Heart right ventricle (tissue), 16 donors: ENCODE results near the gene ALDH1L1. TPM values are rescaled to one million over a fixed set of nuclear protein-coding genes. Genes with fewer than 3 reads are reported as not detected.

Source experiments
- ATAC-seq, 8 donors: fragments of 200-7000 bp; cut with Tn5 transposase; one replicate each; pipeline ENCODE4 v1.9.1; 2020; ENCODE audit warnings: mild to moderate bottlenecking in 8 of 8, moderate library complexity in 8 of 8, moderate number of reproducible peaks in 1 of 8
- DNase-seq, 2 donors: peaks; one replicate each; pipeline ENCODE4 v3.0.0-alpha.2; 2020
- H3K27ac ChIP-seq, 10 donors: fragments of 200-600 bp; sonication (generic) in 2 of 10; one replicate each; pipeline versions ENCODE4 v1.5.0 to v1.8.0; 2020 to 2022; ENCODE audit warnings: mild to moderate bottlenecking in 3 of 10
- H3K27me3 ChIP-seq, 7 donors: fragments of 200-600 bp; one replicate each; pipeline ENCODE4 v1.8.0; 2021 to 2022; ENCODE audit warnings: mild to moderate bottlenecking in 2 of 7
- H3K36me3 ChIP-seq, 9 donors: fragments of 200-600 bp; sonication (generic) in 1 of 9; one replicate each; pipeline versions ENCODE4 v1.5.0 to v1.8.0; 2020 to 2022; ENCODE audit warnings: mild to moderate bottlenecking in 2 of 9
- H3K4me1 ChIP-seq, 9 donors: fragments of 200-600 bp; sonication (generic) in 1 of 9; one replicate each; pipeline versions ENCODE4 v1.5.0 to v1.8.0; 2020 to 2022; ENCODE audit warnings: mild to moderate bottlenecking in 4 of 9
- H3K4me3 ChIP-seq, 10 donors: fragments of 200-600 bp; sonication (generic) in 2 of 10; one replicate each; pipeline versions ENCODE4 v1.5.0 to v1.8.0; 2020 to 2022; ENCODE audit warnings: mild to moderate bottlenecking in 7 of 10, moderate library complexity in 2 of 10
- H3K9me3 ChIP-seq, 11 donors: fragments of 200-600 bp in 10 of 11; sonication (generic) in 2 of 11; one replicate each; pipeline versions ENCODE4 v1.5.0 to v1.8.0; 2013 to 2022; ENCODE audit warnings: mild to moderate bottlenecking in 2 of 11, control low read depth in 1 of 11, moderate library complexity in 1 of 11
- CTCF ChIP-seq, 9 donors: fragments of 200-600 bp; sonication (generic) in 2 of 9; IDR thresholded peaks; one replicate each; pipeline versions ENCODE4 v1.5.0 to v1.8.0; 2021 to 2022; ENCODE audit warnings: antibody characterized with exemption in 9 of 9, mild to moderate bottlenecking in 5 of 9, moderate library complexity in 1 of 9
- WGBS, 2 donors: extraction: QIAGEN DNeasy Blood & Tissue Kit; methylation state at CpG; one replicate each; pipeline ENCODE4 v1.1.7; 2013; ENCODE audit warnings: inconsistent platforms in 1 of 2; 5-methylcytosine and 5-hydroxymethylcytosine counted together
- intact Hi-C, 10 donors: fragments of 100-400 bp; cut with DNase I; formaldehyde crosslinking; loops; one replicate each; pipeline versions ENCODE4 v1.11.1 to v1.14.2; 2022
- polyA plus RNA-seq, 2 donors: library from polyadenylated mRNA; stranded (reverse); fragments of 200-250 nt; gene quantifications; one replicate each; pipeline ENCODE4 v1.2.3, GENCODE V29; 2013
- total RNA-seq, 10 donors: library from RNA; stranded (reverse); fragmentation: NEBNext Ultra II Directional in 3 of 10; extraction: Animal tissue kit (Norgen Biotek cat#: 25700) in 3 of 10; gene quantifications; one replicate each; pipeline versions ENCODE4 v1.2.1 to v1.2.4, GENCODE V29; 2021 to 2023
- donor health status: Arrhythmogenic right ventricular cardiomyopathy.
- donor health status: ischemic (EF 13 %, LVEDD 7.1; RV severe dilation, severe dysfunction).
- donor health status: healthy with polysubstance abuse.
- donor health status: DM: no; HTN: yes; CAD: no.
- donor health status: DM: no; HTN: no; CAD: no.
- donor health status: ischemic (EF 25% LVEDD 6.9; RV normal size, moderate dysfunction).
- donor health status: ischemic (EF 25% LVEDD 5.7; RV mildly dilated, moderate dysfunction).
- donor health status: healthy.
- donor health status: DM: yes; HTN: yes; CAD: no.
- donor health status: Ischemic cardiomyopathy.
- donor health status: ischemic (EF 35%, LVEDD 5.7; RV mildly dilated, moderate dysfunction).
- donor health status: nonischemic (EF 11% LVEDD 7.7; RV severe dilation, severe dysfunction).
- donor health status: DM: yes; HTN: yes; CAD: no.
- donor health status: PGD.
- donor health status: ischemic (EF 29% LVEDD 5.4; RV normal size, mild dysfunction).
- donor health status: nonischemic (EF 23%, LVEDD 6.1; RV moderate dilation, normal function).

The ALDH1L1 gene
- total and polyA plus RNA-seq, 12 donors, result 14.9 to 45.9 (median 31.7) TPM

- no peaks in the 10 kb centered on the region for H3K9me3 ChIP-seq
- DNase-seq (peak in 1 of 2 donors; percentile 2), ATAC-seq (no peak)
- TF ChIP-seq CTCF (IDR thresholded peaks at IDR 0.05), result no peak
- H3K4me3 ChIP-seq, result no peak overlapping the region
- intact Hi-C loops, result loop anchor here (1.0 to 10.0 kb wide), 9 partner anchors 54 to 259 kb away; partner anchors contain the start of gene CFAP100 (in 3 of the 10)
- H3K36me3 ChIP-seq, result no peaks in the 10 kb centered on the region
- H3K27ac ChIP-seq, result no peak overlapping the region
- H3K27me3 ChIP-seq, result peaks cover 0 to 4% (median 0%) of the 10 kb centered on the region in 7 donors
- WGBS, 2 donors, result 64 to 66% methylated on average over 6 of the region's 6 CpGs
- H3K4me1 ChIP-seq, result peaks cover 0 to 14% (median 0%) of the 10 kb centered on the region in 9 donors
Measured at GRCh38 chr3:126133606-126134005, 46.8 kb downstream of the ALDH1L1 start.

GRCh38 chr3:126132751-126133511, 47.5 kb downstream of the ALDH1L1 start:
- ATAC-seq (no peak), DNase-seq (peak in 1 of 2 donors; percentile 1)
- H3K9me3 ChIP-seq, result no peaks in the 10 kb centered on the region
- 62 to 65% methylated on average over 14 of the region's 14 CpGs for WGBS, 2 donors
- intact Hi-C loops, result loop anchor here in 9 of 10 donors (5.0 to 10.0 kb wide), 6 partner anchors 54 to 259 kb away; partner anchors contain the start of gene CFAP100 (in 3 of the 9)
- no peak overlapping the region for H3K27ac ChIP-seq
- H3K36me3 ChIP-seq, result no peaks in the 10 kb centered on the region
- peaks cover 0 to 14% (median 0%) of the 10 kb centered on the region in 9 donors for H3K4me1 ChIP-seq
- H3K4me3 ChIP-seq, result no peak overlapping the region
- no peak for TF ChIP-seq CTCF (IDR thresholded peaks at IDR 0.05)
- peaks cover 0 to 4% (median 0%) of the 10 kb centered on the region in 7 donors for H3K27me3 ChIP-seq

GRCh38 chr3:126131881-126132750, 48.3 kb downstream of the ALDH1L1 start:
- no peak for ATAC-seq
- H3K27me3 ChIP-seq, result no peaks in the 10 kb centered on the region
- DNase-seq, result peak in 1 of 2 donors; percentile 2
- no peak overlapping the region for H3K4me3 ChIP-seq
- H3K36me3 ChIP-seq, result no peaks in the 10 kb centered on the region
- WGBS, 2 donors, result 79 to 82% methylated on average over 16 of the region's 16 CpGs
- TF ChIP-seq CTCF (IDR thresholded peaks at IDR 0.05), result no peak
- H3K4me1 ChIP-seq, result peaks cover 0 to 14% (median 0%) of the 10 kb centered on the region in 9 donors
- intact Hi-C loops, result loop anchor here in 9 of 10 donors (5.0 to 10.0 kb wide), 6 partner anchors 55 to 260 kb away; partner anchors contain the start of gene CFAP100 (in 3 of the 9)
- no peak overlapping the region for H3K27ac ChIP-seq
- H3K9me3 ChIP-seq, result no peaks in the 10 kb centered on the region
